Stimulated activated CD8-positive, alpha-beta memory T cell treated with anti-CD3 and anti-CD28 coated beads, Interleukin-7, amount 100 ng/mL, for 1 hour (primary cell): ENCODE results near the gene CTDP1.
"Not testable (repeated sequence)": the region's sequence is repeated elsewhere in the genome, so short reads cannot be mapped to it uniquely, and the experiment has no call there.

Experiments
- DNase-seq, 2 donors: peaks; one replicate each; pipeline ENCODE4 v3.0.0-alpha.2; 2020; ENCODE audit warnings: low read depth in 2 of 2

The CTDP1 gene

DNA sequence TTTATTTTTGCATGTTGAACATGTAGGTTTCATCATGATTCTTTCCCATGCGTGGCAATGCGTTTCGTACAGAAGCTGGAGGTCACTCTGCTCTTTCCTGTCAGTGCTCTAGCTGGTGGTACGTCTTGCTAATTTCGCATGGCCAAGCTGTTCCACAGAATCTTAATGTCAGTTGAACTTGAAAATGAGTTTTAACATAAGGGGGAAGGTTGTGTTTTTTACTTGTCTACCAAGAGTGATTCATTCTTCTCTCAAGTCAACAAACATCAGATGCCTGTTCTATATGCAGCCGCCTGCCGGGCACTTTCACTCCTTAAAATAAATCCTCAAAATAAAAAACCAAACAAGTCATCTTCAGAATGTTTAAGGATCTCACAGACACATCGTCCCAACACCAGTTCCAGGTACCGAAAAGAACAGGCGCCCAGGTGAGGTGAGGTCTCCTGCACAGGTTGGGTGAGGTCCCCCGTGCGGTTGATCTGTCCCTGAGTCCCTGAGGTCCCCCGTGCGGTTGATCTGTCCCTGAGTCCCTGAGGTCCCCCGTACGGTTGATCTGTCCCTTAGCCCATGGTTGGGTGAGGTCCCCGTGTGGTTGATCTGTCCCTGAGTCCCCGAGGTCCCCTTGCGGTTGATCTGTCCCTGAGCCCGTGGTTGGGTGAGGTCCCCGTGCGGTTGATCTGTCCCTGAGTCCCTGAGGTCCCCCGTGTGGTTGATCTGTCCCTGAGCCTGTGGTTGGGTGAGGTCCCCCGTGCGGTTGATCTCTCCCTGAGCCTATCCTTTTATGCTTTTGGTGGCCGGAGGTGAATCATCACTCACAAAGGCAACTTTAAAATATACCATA, 61.1 kb downstream of the CTDP1 start:
- DNase-seq = no peak

DNA sequence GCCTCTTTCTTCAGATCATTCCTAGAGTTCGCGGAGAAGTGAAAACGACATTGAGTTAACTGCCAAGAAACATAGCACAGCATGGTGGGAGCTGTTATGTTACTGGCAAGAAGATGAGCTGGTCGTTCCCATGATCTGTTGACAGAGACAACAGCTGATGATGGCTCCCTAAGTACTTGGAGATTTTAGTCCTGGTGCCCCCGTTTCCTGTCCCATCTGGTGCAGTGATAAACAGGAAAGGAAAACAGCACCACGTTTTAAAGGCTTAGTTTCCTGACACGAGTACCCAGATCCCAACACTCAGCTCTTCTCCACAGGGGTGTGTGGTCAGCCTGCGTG, 61.7 kb downstream of the CTDP1 start:
- DNase-seq = no peak

DNA sequence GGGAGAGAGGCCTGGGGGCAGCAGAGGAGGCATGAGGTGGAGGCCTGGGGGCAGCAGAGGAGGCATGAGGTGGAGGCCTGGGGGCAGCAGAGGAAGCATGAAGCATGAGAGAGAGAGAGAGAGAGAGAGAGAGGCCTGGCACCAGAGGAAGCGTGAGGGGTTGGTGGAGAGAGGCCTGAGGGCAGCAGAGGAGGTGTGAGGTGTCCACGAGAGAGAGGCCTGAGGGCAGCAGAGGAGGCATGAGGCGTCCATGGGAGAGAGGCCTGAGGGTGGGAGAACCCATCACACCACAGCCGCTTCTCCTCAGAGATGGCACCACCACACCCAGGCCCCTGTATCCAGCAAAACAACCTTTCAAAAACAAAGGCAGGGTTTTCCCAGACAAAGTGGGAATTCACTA, 62.5 kb downstream of the CTDP1 start:
- no peak for DNase-seq

DNA sequence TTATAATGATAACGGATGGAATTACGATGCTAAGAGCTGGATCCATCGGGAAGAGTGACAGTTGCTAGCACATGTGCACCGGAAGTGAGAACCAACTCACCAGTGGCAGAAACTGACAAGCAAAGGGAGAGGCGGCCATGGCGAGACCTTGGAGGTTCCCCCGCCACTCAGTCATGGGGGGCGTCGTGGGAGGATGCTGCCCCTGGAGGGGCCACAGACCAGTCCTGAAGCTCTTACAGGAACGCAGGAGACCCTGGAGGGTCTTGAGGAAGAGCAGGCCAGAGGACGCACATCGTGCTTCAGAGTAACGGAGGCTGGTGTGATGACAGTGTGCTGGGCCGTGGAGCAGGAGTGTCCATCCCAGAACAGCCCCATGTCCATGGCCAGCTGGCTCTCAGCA, 65.0 kb downstream of the CTDP1 start:
- DNase-seq = no peak

DNA sequence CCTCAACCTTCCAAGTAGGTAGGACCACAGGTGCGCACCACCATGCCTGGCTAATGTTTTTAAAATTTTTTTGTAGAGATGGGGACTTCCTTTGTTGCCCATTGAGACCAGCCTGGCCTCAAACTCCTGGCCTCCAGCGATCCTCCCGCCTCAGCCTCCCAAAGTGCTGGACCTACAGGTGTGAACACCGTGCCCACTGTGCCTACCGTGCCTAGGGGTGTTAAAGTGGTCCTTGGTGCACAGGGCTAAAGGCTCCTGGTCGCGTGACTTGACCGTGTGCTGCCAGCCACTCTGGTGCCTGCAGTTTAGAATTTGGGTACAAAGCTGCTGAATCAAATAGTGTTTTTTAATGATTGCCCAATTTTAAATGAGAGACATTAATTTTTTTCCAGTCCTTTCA, 67.1 kb downstream of the CTDP1 start:
- DNase-seq = no peak

DNA sequence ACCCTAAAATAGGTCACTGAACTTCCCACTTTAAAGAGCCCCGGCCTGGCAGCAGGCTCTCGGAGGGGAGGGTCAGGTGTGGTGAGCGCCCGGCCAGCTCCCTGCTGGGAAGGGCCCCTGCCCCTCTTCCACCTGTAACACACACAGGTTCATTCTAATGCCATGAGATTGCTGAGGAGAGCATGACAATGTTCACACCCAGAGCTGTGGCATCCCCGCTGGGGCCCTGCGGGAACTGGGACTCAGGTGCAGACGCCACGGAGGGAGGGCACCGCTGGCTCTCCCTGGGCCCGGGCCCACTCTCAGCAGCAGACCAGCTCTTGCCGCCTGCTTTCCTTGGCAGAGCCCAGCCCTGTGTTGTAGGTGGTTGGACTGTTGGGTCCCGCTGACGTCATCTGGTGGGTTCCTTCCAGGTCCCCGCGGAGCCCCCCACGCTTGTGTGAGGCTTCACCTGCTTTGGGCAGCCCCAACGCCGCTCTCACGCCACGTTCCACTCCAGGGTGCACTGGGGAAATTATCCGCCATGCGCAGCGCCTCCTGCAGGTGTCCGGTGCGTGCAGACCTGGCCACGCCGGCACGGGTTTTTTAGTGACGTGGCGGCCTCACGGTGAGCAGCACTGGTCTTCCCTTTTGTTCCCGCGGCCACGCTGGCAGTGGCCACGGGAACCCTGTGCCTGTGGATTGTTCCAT, 67.7 kb downstream of the CTDP1 start:
- no peak for DNase-seq

DNA sequence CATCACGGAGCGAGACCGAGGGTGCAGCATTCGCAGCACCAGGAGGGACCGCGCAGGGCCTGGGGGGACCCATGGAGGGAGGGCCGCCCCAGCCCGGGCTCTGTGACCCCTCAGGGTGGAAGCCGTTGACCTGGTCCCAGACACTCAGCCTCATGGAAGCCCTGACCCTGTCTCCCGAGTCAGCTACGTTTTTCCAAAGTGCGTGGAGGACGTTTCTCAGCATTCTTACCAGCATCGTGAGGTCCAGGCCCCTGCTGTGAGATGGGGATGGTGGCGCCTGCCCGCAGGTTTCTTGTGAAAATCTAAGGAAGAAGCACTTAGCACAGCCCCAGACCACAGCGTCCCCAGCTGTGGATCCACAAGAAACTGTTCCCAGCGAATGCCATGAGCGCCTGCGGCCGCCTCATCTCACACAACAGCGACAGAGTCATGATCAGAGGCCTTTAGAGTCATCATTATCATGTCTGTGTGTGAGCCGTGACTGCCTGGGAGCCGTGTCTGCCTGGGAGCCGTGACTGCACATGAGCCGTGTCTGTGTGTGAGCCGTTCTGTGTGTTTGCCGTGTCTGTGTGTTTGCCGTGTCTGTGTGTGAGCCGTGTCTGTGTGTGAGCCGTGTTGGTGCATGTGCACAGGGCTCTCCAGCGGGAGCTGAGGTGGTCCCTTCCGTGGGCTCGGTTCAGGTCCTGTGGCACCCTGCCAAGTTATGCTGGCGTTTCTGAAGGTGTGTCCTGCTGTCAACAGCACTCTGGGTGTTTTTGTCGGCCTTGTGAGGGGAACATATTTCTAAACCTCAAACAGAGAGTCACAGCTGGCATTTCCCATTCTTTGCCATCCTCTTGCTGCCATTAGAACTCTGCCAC, 68.9 kb downstream of the CTDP1 start:
- no peak for DNase-seq

DNA sequence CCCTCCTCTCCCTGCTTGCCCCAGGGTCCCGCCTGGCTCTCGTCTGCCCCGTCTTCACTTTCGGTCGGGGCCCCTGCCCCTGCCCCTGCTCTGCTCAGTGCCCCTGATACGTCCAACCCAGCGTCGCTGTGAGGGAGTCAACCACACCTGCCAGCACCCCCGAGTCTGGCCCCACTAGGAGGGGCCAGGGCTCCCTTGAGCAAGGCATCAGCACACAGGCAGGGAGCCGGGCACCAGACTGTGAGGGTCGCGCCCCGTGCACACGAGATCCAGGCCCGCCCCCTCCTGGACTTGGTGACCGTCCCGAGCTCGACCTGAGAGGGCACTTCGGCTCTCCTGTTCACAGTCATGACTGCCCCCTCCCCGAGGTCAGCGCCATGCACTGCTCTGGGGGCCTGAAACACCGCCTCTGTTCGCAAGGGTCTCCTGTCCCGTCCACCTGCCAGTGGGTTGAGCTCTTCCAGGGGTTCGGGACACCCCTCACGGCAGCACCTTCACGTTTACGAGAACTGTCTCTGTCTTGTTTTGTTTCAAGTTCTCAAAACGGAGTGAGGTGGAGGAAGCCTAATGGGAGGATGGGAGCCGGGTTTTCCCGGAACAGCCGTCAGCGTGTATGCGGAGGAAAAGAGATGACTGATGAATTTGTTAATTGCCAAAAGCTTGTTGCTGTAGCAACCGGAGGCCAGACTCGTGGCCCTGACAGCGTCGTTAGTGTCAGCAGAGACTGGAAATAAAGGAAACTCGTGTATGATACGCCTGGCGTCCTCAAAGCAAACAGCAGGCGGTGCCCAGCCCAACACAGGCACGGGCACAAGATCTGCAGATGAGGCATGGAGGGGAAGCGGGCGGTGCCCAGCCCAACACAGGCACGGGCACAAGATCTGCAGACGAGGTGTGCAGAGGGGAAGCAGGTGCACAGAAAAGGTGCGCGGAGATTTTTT, 69.9 kb downstream of the CTDP1 start:
- no peak for DNase-seq

DNA sequence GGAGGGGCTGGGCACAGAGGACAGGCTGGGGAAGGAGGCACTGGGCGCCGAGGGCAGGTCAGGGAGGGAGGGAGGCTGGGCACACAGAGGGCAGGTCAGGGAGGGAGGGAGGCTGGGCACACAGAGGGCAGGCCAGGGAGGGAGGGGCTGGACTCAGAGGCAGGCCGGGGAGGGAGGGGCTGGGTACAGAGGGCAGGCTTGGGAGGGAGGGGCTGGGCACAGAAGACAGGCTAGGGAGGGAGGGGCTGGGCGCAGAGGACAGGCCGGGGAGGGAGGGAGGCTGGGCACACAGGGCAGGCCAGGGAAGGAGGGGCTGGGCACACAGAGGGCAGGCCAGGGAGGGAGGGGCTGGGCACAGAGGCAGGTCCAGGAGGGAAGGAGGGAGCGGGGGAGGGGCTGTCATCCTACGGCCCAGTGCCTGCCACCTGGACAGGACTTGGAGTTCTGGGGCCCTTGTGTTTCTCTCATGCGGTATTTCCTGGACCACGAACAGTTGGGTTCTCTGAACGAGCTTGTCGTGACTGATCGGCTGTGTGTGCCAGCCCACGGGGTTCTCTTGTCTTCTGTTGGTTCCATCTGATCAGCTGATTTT, 71.5 kb downstream of the CTDP1 start:
- no peak for DNase-seq

DNA sequence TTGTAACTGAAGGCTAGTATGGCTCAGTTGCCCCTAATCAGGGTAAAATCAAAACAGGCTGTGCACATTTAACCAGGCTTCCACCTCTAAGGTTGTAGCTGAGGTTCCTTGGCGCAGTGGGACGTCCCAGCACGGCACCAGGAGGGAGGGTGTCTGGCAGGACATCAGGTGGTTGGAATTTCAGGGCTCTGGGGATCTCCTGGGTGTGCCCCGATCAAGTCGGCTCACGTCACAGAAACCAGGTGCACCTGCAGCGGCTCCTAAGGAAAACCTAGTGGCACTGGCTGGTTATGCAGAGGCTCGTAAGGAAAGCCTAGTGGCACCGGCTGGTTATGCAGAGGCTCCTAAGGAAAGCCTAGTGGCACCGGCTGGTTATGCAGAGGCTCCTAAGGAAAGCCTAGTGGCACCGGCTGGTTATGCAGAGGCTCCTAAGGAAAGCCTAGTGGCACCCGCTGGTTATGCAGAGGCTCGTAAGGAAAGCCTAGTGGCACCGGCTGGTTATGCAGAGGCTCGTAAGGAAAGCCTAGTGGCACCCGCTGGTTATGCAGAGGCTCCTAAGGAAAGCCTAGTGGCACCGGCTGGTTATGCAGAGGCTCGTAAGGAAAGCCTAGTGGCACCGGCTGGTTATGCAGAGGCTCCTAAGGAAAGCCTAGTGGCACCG, 72.4 kb downstream of the CTDP1 start:
- DNase-seq = not testable (repeated sequence)

DNA sequence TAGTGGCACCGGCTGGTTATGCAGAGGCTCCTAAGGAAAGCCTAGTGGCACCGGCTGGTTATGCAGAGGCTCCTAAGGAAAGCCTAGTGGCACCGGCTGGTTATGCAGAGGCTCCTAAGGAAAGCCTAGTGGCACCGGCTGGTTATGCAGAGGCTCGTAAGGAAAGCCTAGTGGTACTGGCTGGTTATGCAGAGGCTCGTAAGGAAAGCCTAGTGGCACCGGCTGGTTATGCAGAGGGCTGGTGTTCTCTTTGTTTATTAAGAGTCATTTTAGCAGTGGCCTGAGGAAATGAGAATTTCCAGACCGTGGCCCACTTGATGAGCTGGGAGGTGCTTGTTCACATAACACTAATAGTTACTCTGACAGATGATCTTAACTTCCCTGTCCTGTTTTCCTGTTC, 73.3 kb downstream of the CTDP1 start:
- DNase-seq = not testable (repeated sequence)

DNA sequence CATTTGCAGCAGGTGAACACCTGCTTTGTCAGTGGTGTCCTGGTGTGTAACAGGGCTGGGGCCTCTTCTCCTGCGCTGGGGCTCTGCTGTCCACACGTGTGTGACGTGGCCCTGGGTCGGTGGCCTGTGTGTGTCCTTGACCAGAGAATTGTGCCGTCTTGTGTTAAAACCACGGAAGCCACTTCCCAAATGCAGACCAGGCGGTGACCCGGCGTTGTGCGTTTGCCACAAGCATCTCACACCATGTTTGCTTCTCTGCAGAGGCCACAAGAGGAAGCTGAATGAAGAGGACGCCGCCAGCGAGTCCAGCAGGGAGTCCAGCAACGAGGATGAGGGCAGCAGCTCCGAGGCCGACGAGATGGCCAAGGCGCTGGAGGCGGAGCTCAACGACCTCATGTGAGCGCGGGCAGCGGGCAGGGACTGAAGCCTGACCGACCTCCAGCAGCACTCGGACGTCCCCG, 73.8 kb downstream of the CTDP1 start:
- DNase-seq = no peak

DNA sequence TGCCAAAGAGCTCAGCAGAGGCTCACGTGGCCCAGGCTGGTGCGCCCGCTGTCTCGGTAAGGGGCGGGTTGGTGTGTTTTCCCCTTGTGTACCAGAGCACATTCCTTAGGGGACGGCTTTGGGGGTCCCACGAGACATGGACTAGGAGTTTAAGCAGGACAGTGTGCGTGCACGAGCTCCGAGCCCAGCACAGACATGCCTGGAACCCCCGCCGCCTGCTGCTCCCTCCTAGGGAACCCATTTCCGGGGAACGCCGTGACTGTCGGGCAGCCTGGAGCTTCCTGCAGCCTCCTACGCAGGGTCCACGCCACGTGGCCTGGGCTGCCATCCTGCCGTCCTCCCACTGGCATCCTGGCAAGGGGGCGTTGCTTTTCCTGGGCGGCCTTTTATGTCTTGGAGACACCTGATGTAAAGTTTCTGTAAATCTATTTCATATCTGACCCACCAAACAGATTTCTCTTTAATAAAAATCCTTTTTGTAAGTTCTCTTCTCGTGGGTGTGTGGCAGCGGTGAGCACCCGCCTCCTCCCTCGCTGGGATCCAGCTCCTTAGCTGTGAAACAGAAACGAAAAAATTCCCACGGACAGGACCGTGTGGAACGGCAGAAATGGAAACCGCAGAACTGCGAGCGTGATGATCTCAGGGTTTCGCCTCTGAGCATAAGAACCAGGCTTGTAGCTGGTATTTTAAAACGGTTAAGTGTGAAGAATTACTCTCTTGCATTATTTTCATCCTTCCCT, 74.6 kb downstream of the CTDP1 start:
- DNase-seq = no peak

DNA sequence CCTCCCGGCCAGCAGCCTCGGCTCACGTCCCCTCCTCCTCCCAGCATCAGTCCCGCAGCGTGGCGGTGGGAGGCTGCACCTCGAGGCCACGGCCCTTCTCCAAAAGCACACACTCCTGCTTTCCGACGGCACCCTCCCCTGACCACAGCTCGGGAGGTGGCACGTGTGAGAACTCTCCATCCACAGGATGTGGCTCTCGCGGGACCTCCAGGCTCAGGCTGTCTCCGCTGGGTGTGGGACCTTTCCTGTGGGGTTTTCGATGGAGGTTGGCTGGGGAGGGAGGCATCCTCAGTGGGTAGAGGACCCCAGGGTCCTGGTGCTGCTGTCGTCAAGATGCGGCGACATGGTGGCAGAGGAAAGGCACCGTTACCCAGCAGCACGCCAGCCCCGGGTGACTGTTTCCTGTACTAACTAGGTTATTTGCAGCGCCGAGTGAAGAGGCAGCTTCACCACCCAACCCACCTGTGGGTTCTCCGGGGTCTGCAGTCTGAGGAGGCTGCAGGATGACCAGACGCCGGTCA, 75.3 kb downstream of the CTDP1 start:
- no peak for DNase-seq

DNA sequence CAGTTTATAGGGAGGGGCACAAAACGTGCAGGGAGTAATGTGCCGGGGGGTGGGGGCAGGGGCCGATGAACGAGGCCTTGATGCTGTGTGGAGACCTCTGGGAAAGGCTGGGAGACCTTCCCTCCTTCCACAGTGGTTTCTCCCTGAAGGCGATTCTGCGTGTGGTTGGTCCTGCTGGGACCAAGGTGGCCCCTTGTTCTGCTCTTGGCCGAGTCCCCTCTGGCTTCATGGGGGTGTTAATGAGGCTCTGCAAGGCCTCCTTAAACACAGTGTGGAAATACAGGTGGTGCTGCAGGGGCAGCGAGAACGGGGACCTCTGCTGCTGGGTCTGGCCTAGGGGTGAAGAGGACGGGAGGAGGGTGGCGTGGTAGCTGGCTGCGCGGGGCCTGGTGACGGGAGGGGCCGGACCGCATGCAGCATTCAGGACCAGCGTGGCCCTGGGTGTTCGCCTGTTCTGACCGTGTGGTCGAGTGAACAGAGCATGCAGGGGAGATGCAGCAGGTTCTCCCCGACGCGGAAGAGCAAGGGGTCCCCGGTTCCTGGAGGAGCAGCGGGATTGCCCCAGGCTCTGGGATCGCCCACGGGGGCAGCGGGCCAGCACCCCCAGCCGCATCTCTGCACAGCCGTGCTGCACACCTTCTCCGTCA, 76.0 kb downstream of the CTDP1 start:
- DNase-seq = no peak

DNA sequence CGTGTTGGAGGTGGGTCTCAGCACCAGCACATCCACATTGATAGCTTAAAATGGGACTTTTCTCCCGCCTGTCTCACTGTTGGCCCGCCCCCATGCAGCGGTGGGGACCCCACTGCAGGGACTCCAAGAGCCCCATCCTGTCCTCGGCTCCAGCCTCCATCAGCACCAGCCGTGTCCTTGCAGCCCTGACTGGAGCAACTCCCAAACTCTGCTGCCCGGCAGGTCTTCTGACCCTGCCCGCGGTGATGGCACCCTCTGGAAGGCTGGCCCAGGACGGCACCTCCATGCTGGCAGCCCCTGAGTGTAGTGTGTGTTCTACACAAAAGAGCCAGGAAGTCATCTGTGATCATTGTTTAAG, 76.5 kb downstream of the CTDP1 start:
- no peak for DNase-seq

DNA sequence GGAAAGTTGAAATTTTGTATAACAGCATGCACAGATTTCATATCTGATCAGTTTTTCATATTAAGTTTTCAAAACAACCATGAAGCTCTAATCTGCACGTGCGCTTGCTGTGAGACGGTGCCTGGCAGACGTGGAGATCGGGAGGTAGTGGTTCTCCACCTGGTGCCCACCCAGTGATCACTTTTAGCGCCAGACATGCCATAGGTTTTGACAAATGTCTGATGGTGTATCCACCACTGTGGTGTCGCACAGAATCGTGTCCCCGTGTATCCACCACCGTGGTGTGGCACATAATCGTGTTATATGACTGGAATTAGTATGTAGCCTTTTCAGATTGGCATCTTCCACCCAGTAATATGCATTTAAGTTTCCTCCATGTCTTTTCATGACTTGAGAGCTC, 77.2 kb downstream of the CTDP1 start:
- no peak for DNase-seq

DNA sequence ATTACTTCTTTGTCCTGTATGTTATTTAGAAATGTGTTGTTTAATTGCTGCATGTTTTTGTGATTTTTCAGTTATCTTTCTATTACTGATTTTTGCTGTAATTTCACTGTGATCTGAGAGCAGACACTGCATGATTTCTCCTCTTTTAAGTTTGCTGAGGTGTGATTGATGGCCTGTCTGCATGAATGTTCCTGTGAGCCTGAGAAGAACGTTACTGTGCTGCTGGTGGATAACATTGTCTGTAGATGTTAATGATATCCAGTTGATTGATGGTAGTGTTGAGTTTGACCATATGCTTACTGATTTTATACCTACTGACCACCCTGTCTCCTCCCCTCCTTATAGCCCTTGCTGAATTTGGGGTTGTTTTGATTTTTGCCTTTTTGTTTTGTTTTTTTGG, 80.7 kb downstream of the CTDP1 start:
- DNase-seq = no peak

DNA sequence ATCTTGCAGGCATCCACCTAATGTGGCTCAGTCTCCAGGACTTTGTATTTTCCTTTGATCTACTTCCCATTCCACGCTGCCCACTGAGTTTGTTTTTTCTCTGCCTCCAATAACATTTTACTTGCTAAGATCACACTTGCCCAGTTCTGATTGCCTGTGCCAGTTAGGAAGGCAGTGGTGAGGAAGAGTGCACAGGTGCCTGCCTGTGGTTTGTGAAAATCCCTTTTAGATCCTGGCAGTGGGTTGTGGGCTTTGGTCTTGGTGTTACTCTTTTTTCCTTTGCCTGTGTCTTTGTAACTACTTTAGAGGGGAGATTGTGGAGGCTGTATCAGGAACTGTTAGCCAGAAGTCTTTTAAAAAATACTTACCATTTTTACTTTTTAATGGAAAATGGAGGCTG, 81.3 kb downstream of the CTDP1 start:
- no peak for DNase-seq
